Coronary artery (tissue), 2 donors: ENCODE measurements around the gene TMEM205.

Experiments
- DNase-seq: peaks from one replicate; pipeline ENCODE4 v3.0.0-alpha.2; 2017; ENCODE audit warnings: low spot score
- H3K27ac ChIP-seq, 2 donors: fragments of 200-600 bp; sonication (generic); one replicate each; pipeline ENCODE4 v1.5.1; 2016 to 2019
- H3K4me3 ChIP-seq: fragments of 200-600 bp; sonication (generic); 2 replicates; pipeline ENCODE4 v1.5.1; 2016; ENCODE audit warnings: mild to moderate bottlenecking, moderate library complexity
- TF ChIP-seq, protein P1 (sequence below): fragments of 200-600 bp; sonication (generic); IDR thresholded peaks from one replicate; pipeline ENCODE4 v1.5.1; 2019; ENCODE audit warnings: antibody characterized with exemption

Gene TMEM205

DNA sequence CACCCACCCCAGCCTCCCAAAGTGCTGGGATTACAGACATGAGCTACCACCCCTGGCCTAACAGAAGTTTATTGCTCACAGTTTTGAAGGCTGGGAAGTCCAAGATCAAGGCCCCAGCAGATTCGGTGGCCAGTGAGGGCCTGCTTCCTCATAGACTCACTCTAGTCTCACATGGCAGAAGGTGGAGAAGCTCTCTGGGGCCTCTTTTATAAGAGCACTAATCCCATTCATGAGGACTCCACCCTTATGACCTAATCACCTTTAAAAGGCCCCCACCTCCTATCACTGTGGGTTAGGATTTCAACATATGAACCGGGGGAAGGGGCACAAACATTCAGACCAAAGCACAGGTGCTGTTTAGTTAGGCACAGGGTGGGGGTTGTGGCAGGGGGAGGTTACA is 21.5 kb upstream of the TMEM205 start:
- no peak overlapping the region for H3K27ac ChIP-seq
- TF ChIP-seq, protein P1, sequence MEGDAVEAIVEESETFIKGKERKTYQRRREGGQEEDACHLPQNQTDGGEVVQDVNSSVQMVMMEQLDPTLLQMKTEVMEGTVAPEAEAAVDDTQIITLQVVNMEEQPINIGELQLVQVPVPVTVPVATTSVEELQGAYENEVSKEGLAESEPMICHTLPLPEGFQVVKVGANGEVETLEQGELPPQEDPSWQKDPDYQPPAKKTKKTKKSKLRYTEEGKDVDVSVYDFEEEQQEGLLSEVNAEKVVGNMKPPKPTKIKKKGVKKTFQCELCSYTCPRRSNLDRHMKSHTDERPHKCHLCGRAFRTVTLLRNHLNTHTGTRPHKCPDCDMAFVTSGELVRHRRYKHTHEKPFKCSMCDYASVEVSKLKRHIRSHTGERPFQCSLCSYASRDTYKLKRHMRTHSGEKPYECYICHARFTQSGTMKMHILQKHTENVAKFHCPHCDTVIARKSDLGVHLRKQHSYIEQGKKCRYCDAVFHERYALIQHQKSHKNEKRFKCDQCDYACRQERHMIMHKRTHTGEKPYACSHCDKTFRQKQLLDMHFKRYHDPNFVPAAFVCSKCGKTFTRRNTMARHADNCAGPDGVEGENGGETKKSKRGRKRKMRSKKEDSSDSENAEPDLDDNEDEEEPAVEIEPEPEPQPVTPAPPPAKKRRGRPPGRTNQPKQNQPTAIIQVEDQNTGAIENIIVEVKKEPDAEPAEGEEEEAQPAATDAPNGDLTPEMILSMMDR = no peak
- DNase-seq = no peak
- H3K4me3 ChIP-seq = no peak overlapping the region

DNA sequence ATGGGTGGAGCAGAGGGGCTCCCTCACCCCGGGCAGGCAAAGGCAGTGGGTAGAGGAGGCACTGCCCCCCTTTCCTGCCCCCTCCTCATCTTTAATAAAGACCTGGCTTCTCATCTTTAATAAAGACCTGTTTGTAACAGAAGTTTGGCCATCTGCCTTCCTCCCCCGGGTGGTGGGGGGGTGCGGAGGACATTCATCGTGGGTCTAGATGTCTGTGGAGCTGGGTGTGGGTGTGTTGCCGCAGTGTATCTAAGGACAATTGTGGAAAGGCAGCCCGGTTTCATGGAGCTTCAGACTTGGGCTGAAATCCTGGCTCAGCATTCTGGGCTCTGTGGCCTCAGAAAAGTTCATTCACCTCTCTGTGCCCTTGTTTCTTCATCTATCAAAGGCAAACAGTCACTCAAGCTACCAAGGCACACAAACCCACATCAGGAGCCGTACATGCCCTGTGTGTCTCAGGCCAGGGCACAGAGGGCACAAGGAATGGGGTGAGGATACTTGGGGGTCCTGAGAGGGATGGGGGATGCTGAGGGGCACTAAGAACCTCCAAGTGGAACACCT is 19.6 kb upstream of the TMEM205 start:
- Histone ChIP-seq H3K4me3 (no peak overlapping the region), H3K27ac (no peak overlapping the region)
- no peak for DNase-seq
- TF ChIP-seq, protein P1 = no peak

- H3K4me3 ChIP-seq = no peak overlapping the region
- H3K27ac ChIP-seq = no peak overlapping the region
- TF ChIP-seq, protein P1 = no peak
- DNase-seq = no peak
These were observed 18.9 kb upstream of the TMEM205 start for GRCh38 chr19:11364935-11365334.

GRCh38 chr19:11364296-11364904 is 18.3 kb upstream of the TMEM205 start:
- H3K4me3 ChIP-seq = no peak overlapping the region
- H3K27ac ChIP-seq = no peak overlapping the region
- no peak for DNase-seq
- TF ChIP-seq, protein P1 = no peak

GRCh38 chr19:11363881-11364280 is 17.8 kb upstream of the TMEM205 start:
- no peak overlapping the region for H3K4me3 ChIP-seq
- no peak for DNase-seq
- TF ChIP-seq, protein P1 = no peak
- H3K27ac ChIP-seq = no peak overlapping the region

DNA sequence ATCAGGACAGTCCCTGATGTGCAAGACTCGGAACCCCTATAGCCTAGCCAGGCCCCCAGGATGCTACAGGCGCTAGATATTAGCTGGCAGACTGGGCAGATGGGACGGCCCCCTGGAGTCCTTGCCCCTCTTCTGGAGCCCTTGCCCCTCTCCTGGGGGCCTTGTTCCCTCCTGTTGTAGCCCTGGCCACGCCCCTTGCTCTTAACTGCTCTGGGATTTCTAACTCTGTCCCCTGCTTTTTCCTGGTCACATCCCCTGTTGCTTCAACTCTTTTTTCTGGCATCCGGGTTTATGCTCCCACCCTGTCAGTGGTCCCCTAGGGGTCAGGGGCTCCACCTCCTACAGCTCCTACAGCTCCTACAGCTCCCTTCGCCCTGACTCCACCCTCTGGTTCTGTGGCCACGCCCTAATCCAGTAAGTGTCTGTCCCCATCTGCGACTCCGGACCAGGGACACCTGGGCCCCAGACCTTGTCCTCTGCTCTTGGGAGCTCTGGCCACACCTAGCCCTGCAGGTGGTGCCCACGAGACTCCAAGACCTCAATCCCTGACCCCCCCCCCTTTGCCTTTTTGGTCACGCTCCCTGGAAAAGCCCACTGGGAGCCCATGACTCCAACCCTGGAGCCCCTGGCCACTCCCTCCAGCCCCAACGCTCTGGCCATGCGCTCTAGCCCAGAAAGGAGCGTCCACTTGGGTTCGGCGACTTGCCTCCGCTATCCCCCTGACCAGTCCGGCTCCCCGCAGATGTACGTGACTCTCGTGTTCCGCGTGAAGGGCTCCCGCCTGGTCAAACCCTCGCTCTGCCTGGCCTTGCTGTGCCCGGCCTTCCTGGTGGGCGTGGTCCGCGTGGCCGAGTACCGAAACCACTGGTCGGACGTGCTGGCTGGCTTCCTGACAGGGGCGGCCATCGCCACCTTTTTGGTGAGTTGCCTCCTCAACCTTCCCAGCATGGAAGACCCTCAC is 16.0 kb upstream of the TMEM205 start:
- Histone ChIP-seq H3K4me3 (no peak overlapping the region), H3K27ac (no peak overlapping the region)
- TF ChIP-seq, protein P1 = no peak
- no peak for DNase-seq
